Activated CD4-positive, CD25-positive, alpha-beta regulatory T cell treated with anti-CD3 and anti-CD28 coated beads, Interleukin-2, amount 50 U/mL, for 72 hours (primary cell): ENCODE measurements around the gene CKMT2.

Experiments used
- DNase-seq: peaks from one replicate; pipeline ENCODE4 v3.0.0; 2021

Gene CKMT2

GRCh38 chr5:81313278-81313677 lies 80.2 kb downstream of the CKMT2 start:
- DNase-seq = no peak

- no peak for DNase-seq
Observed at GRCh38 chr5:81313686-81314085, 80.6 kb downstream of the CKMT2 start.

- DNase-seq = no peak
Observed at GRCh38 chr5:81314581-81314980, 81.5 kb downstream of the CKMT2 start.

- DNase-seq = no peak
Observed at GRCh38 chr5:81315336-81315735, 82.2 kb downstream of the CKMT2 start.

GRCh38 chr5:81315830-81316229 lies 82.7 kb downstream of the CKMT2 start:
- DNase-seq = no peak
